H9 (cell line): ENCODE results near the gene ACYP2. TPM values are rescaled to one million over a fixed set of nuclear protein-coding genes. Genes with fewer than 3 reads are reported as not detected.

ENCODE experiments used
- DNase-seq: peaks from one replicate; pipeline ENCODE4 v3.0.0-alpha.2; 2017
- H2AFZ ChIP-seq: one replicate; pipeline ENCODE4 v1.6.1; 2013; ENCODE audit warnings: mild to moderate bottlenecking, low read length, control low read depth, moderate library complexity
- H2AK5ac ChIP-seq: 2 replicates; pipeline ENCODE4 v1.6.1; 2013; ENCODE audit warnings: low read length, control low read depth, mixed read lengths; ENCODE audit not compliant: insufficient read length
- H2BK120ac ChIP-seq: one replicate; pipeline ENCODE4 v1.6.1; 2013; ENCODE audit warnings: low read depth, mild to moderate bottlenecking, low read length, control low read depth, inconsistent platforms; ENCODE audit not compliant: poor library complexity, severe bottlenecking
- H2BK12ac ChIP-seq: 2 replicates; pipeline ENCODE4 v1.6.1; 2013; ENCODE audit warnings: low read length, control low read depth, mixed read lengths, low read depth; ENCODE audit not compliant: insufficient read length
- H2BK15ac ChIP-seq: 2 replicates; pipeline ENCODE4 v1.6.1; 2013; ENCODE audit warnings: low read depth, low read length, control low read depth
- H2BK20ac ChIP-seq: one replicate; pipeline ENCODE4 v1.6.1; 2013; ENCODE audit warnings: low read depth, mild to moderate bottlenecking, low read length, control low read depth, inconsistent platforms; ENCODE audit not compliant: poor library complexity, severe bottlenecking
- H2BK5ac ChIP-seq: 2 replicates; pipeline ENCODE4 v1.6.1; 2013; ENCODE audit warnings: low read length, control low read depth, mixed read lengths; ENCODE audit not compliant: insufficient read length
- H3K14ac ChIP-seq: 2 replicates; pipeline ENCODE4 v1.6.1; 2013; ENCODE audit warnings: low read length, control low read depth; ENCODE audit not compliant: insufficient read depth
- H3K18ac ChIP-seq: 2 replicates; pipeline ENCODE4 v1.6.1; 2013; ENCODE audit warnings: low read depth, mild to moderate bottlenecking, mixed read lengths, low read length, control low read depth; ENCODE audit not compliant: insufficient read length
- H3K23ac ChIP-seq: 2 replicates; pipeline ENCODE4 v1.6.1; 2013; ENCODE audit warnings: low read length, control low read depth, mixed read lengths, low read depth; ENCODE audit not compliant: insufficient read length
- H3K23me2 ChIP-seq: 2 replicates; pipeline ENCODE4 v1.6.1; 2013; ENCODE audit warnings: low read depth, mild to moderate bottlenecking, mixed read lengths, low read length, control low read depth; ENCODE audit not compliant: insufficient read length, poor library complexity, severe bottlenecking
- H3K27ac ChIP-seq: 2 replicates; pipeline ENCODE4 v1.5.1; 2013; ENCODE audit warnings: low read length, control low read depth, mixed read lengths, low read depth; ENCODE audit not compliant: insufficient read length
- H3K27me3 ChIP-seq: 2 replicates; pipeline ENCODE4 v1.6.1; 2013; ENCODE audit warnings: low read length, control low read depth, inconsistent platforms; ENCODE audit not compliant: insufficient read depth
- H3K4ac ChIP-seq: 2 replicates; pipeline ENCODE4 v1.6.1; 2013; ENCODE audit warnings: low read depth, mild to moderate bottlenecking, control low read depth, inconsistent platforms, low read length, moderate library complexity
- H3K4me1 ChIP-seq: 2 replicates; pipeline ENCODE4 v1.6.1; 2013; ENCODE audit warnings: low read length, control low read depth, inconsistent platforms; ENCODE audit not compliant: insufficient read depth
- H3K4me2 ChIP-seq: 2 replicates; pipeline ENCODE4 v1.6.1; 2013; ENCODE audit warnings: low read length, control low read depth, mixed read lengths; ENCODE audit not compliant: insufficient read length, insufficient read depth
- H3K56ac ChIP-seq: 2 replicates; pipeline ENCODE4 v1.6.1; 2013; ENCODE audit warnings: low read depth, mild to moderate bottlenecking, mixed read lengths, low read length, control low read depth; ENCODE audit not compliant: insufficient read length
- H3K79me1 ChIP-seq: 2 replicates; pipeline ENCODE4 v1.6.1; 2013; ENCODE audit warnings: low read depth, mild to moderate bottlenecking, moderate library complexity, low read length, control low read depth, inconsistent platforms; ENCODE audit not compliant: insufficient read depth, poor library complexity, severe bottlenecking
- H3K79me2 ChIP-seq: 2 replicates; pipeline ENCODE4 v1.6.1; 2013; ENCODE audit warnings: low read length, control low read depth, inconsistent platforms; ENCODE audit not compliant: insufficient read depth
- H3K9ac ChIP-seq: 2 replicates; pipeline ENCODE4 v1.6.1; 2013; ENCODE audit warnings: low read length, control low read depth, mixed read lengths; ENCODE audit not compliant: insufficient read length; ENCODE audit errors: extremely low read depth
- H3K9me3 ChIP-seq: one replicate; pipeline ENCODE4 v1.6.1; 2013; ENCODE audit warnings: low read depth, low read length, inconsistent platforms; ENCODE audit not compliant: control insufficient read depth
- H3T11ph ChIP-seq: one replicate; pipeline ENCODE4 v1.6.1; 2013; ENCODE audit warnings: mild to moderate bottlenecking, low read length, control low read depth, inconsistent platforms
- H4K20me1 ChIP-seq: one replicate; pipeline ENCODE4 v1.6.1; 2013; ENCODE audit not compliant: control insufficient read depth, insufficient read length, insufficient read depth
- H4K5ac ChIP-seq: 2 replicates; pipeline ENCODE4 v1.6.1; 2013; ENCODE audit warnings: low read depth, mild to moderate bottlenecking, mixed read lengths, low read length, control low read depth; ENCODE audit not compliant: insufficient read length
- H4K8ac ChIP-seq: replicated peaks from 2 replicates; pipeline ENCODE4 v1.6.1; 2013; ENCODE audit warnings: low read length, control low read depth, mixed read lengths, low read depth; ENCODE audit not compliant: insufficient read length
- H4K91ac ChIP-seq: 2 replicates; pipeline ENCODE4 v1.6.1; 2013; ENCODE audit warnings: low read depth, mild to moderate bottlenecking, moderate library complexity, mixed read lengths, low read length, control low read depth; ENCODE audit not compliant: insufficient read length
- H3K27ac Mint-ChIP-seq, 3 experiments: 2 replicates in 2 of 3; 3 replicates in 1 of 3; pipeline ENCODE4 v1.8.0; 2020 to 2021; ENCODE audit warnings: mixed read lengths in 3 of 3, mild to moderate bottlenecking in 1 of 3, moderate library complexity in 1 of 3
- H3K27me3 Mint-ChIP-seq: 2 replicates; pipeline ENCODE4 v1.8.0; 2021; ENCODE audit warnings: low read depth, mild to moderate bottlenecking, moderate library complexity, mixed read lengths
- H3K36me3 Mint-ChIP-seq, 3 experiments: 2 replicates in 2 of 3; 3 replicates in 1 of 3; pipeline ENCODE4 v1.8.0; 2020 to 2021; ENCODE audit warnings: low read depth in 3 of 3, mixed read lengths in 3 of 3; ENCODE audit not compliant: insufficient read depth in 1 of 3
- H3K4me1 Mint-ChIP-seq, 2 experiments: 2 replicates each; pipeline ENCODE4 v1.8.0; 2020; ENCODE audit warnings: mixed read lengths in 2 of 2
- H3K4me3 Mint-ChIP-seq, 2 experiments: 2 replicates in 1 of 2; 3 replicates in 1 of 2; pipeline ENCODE4 v1.8.0; 2020 to 2021; ENCODE audit warnings: mild to moderate bottlenecking in 2 of 2, mixed read lengths in 2 of 2, moderate library complexity in 1 of 2
- H3K9me3 Mint-ChIP-seq, 2 experiments: 2 replicates in 1 of 2; 3 replicates in 1 of 2; pipeline ENCODE4 v1.8.0; 2020; ENCODE audit warnings: mild to moderate bottlenecking in 2 of 2, mixed read lengths in 2 of 2, moderate library complexity in 1 of 2
- CTCF ChIP-seq: fragments of 200-600 bp; sonication (generic); conservative IDR thresholded peaks from 3 replicates; pipeline ENCODE4 v1.8.0; 2021; ENCODE audit warnings: antibody characterized with exemption, mild to moderate bottlenecking
- WGBS: extraction: QIAGEN DNeasy Blood & Tissue Kit; methylation state at CpG from one replicate; pipeline ENCODE4 v1.1.7; 2013; ENCODE audit warnings: missing lambda C conversion rate, low lambda C conversion rate, mixed read lengths; ENCODE audit not compliant: insufficient read length; ENCODE audit errors: extremely low coverage; 5-methylcytosine and 5-hydroxymethylcytosine counted together
- total RNA-seq: library from RNA; stranded (reverse); gene quantifications from 2 replicates; pipeline ENCODE4 v1.2.1, GENCODE V29; 2021

ACYP2 gene
- total RNA-seq, 1 experiment from 2014 or later, result 3.2 TPM

- no peak overlapping the region for H3K27ac ChIP-seq
- H3K23me2 ChIP-seq, result no peaks in the 10 kb centered on the region
- no peak overlapping the region for H2BK20ac ChIP-seq
- no peak overlapping the region for H2BK15ac ChIP-seq
- no peak overlapping the region for H2BK12ac ChIP-seq
- H3T11ph ChIP-seq, result no peak overlapping the region
- H3K18ac ChIP-seq, result no peak overlapping the region
- no peak overlapping the region for H3K4me3 Mint-ChIP-seq
- TF ChIP-seq CTCF, result no peak
- H3K9ac ChIP-seq, result no peak overlapping the region
- H3K4me1 ChIP-seq, result no peaks in the 10 kb centered on the region
- H3K14ac ChIP-seq, result no peak overlapping the region
- H3K56ac ChIP-seq, result no peak overlapping the region
- no peak overlapping the region for H2BK120ac ChIP-seq
- no peaks in the 10 kb centered on the region for H4K20me1 ChIP-seq
- 100% methylated on average over 2 of the region's 10 CpGs for WGBS
- H3K4me1 Mint-ChIP-seq, result no peaks in the 10 kb centered on the region; a peak in 1 of 4 replicates
- H4K5ac ChIP-seq, result no peak overlapping the region
- peaks cover 0 to 2% of the 10 kb centered on the region in 2 experiments; a peak in 1 of 5 replicates for H3K9me3 Mint-ChIP-seq
- no peak overlapping the region for H2AFZ ChIP-seq
- H3K23ac ChIP-seq, result no peak overlapping the region
- no peak overlapping the region for H3K4me2 ChIP-seq
- no peaks in the 10 kb centered on the region for H3K9me3 ChIP-seq
- no peak overlapping the region for H4K91ac ChIP-seq
- no peaks in the 10 kb centered on the region for H3K27me3 Mint-ChIP-seq
- no peak overlapping the region for H2BK5ac ChIP-seq
- H4K8ac ChIP-seq, result no peak overlapping the region
- no peaks in the 10 kb centered on the region for H3K36me3 Mint-ChIP-seq
- no peak overlapping the region for H2AK5ac ChIP-seq
- DNase-seq, result no peak
- H3K27me3 ChIP-seq, result no peaks in the 10 kb centered on the region; the same call in 1 of the 2 replicates
- H3K79me1 ChIP-seq, result no peaks in the 10 kb centered on the region
- no peak overlapping the region for H3K27ac Mint-ChIP-seq
- no peak overlapping the region for H3K4ac ChIP-seq
- no peaks in the 10 kb centered on the region for H3K79me2 ChIP-seq
These were observed 197.7 kb downstream of the ACYP2 start for GRCh38 chr2:54313147-54313546.
